GM18498 (cell line): Measurements from ENCODE around the gene WNT1.

ENCODE experiments used
- ATAC-seq: cut with Tn5 transposase; IDR thresholded peaks from one replicate; pipeline ENCODE4 v1.9.1; 2021; ENCODE audit warnings: mild to moderate bottlenecking, moderate library complexity; ENCODE audit not compliant: unreplicated experiment

The WNT1 gene

DNA sequence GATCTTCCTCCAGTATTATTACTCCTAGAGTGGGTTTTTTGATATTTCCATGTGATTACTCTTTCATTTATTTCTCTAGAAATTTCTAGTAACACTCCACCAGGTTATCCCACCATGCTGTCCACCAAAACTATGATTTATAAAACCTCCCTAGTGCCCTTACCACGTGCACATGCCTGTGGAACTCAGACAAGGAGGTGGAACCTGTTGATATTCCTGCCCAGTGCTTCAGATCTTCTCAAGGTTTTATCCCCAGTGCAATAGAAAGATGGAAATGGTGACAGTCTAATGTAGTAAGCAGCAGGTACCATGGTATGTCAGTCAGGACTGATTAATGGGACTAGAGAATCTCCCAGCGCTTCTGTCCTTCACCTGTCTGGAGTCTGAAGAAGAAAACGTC, 17.3 kb upstream of the WNT1 start:
- ATAC-seq = no peak

DNA sequence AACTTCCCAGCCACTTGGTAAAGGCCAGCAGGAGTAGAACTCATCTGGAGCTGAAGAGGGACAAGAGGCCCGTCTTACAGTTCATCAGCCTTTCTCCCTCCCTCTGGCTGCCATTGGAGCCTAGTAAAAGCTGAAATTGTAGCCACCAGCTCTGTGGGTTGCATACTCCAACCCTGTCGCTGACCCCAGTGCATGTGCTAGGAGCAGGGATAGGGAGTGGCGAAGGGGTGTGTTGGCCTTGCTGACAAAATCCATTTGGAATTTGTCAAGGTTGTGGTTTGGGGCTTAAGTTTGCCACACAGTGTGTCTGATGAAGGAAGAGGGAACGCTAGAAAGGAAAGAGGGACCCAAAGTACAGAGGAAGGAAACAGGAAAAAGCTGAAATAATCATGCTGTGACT, 16.8 kb upstream of the WNT1 start:
- ATAC-seq = no peak

DNA sequence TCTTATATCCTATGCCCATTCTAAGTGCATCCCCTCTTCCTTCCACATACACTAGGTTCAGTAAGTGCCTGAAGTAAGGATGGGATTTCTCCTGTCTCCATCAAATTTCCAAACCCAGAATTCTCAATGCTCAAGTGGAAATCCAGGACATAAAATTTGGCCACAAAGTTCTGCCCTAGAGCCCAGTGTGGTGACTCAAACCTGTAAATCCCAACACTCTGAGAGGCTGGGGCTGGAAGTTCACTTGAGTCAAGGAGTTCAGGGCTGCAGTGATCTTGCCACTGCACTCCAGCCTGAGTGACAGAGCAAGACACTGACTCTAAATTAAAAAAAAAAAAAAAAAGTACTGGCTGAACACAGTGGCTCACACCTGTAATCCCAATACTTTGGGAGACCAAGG, 16.3 kb upstream of the WNT1 start:
- no peak for ATAC-seq

DNA sequence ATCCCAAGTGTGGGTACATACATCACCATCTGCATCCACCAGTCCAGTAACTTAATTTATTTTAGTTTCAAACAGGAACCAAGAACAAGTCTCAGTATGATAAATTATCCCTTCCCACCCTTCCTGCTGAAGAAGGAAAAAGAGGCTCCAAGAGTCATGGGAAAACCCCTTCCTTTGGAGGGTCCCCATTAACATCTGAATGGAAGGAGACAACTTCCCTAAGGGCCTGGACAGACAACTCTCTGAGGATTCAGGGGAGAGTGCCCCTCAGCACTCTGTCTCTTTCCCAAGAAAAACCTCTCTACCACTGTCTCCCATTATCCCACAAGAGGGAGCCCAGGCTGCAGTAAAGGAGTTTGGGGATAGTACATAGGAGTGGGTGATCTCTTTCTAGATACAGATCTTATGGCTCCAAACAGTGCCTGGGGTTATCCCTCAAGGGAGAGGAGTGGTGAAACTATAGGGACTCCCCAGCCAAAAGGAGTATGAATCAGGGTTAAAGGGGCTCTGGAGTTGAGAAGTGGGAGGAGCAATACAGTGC, 12.8 kb upstream of the WNT1 start:
- no peak for ATAC-seq

DNA sequence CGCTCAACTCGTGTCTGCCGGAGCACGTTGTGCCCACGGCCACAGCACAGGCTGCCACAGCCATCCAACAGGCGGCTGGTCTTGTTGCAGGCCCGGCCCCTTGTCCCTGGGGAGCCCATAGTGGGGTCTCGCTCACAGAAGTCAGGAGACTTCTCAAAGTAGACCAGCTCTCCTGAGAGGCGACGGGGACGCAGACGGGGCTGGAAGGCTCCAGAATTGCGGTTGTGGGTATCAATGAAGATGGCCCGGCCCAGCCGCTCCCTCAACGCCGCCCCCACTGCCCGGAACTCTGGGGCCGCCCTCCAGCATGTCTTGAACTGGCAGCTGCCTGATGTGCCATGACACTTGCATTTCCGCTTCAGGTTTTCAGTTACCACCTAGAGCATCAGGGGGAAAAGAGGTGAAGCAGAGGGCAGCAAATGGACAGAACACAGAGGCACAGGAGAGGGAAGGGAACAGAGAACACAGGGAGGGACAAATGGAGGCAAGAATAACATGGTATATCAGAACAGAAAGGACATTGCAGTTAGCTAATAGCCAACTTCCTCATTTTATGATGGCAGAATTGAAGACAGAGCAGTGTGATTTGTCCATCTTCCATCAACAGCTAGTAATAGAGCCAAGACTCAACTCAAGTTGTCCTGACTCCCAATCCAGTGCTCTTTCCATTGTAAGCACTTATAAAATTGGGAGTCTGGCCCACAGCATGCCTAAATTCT, 11.8 kb upstream of the WNT1 start:
- no peak for ATAC-seq

GRCh38 chr12:48967991-48968390, 10.1 kb upstream of the WNT1 start:
- ATAC-seq = no peak

GRCh38 chr12:48968467-48968866, 9.7 kb upstream of the WNT1 start:
- ATAC-seq = no peak

DNA sequence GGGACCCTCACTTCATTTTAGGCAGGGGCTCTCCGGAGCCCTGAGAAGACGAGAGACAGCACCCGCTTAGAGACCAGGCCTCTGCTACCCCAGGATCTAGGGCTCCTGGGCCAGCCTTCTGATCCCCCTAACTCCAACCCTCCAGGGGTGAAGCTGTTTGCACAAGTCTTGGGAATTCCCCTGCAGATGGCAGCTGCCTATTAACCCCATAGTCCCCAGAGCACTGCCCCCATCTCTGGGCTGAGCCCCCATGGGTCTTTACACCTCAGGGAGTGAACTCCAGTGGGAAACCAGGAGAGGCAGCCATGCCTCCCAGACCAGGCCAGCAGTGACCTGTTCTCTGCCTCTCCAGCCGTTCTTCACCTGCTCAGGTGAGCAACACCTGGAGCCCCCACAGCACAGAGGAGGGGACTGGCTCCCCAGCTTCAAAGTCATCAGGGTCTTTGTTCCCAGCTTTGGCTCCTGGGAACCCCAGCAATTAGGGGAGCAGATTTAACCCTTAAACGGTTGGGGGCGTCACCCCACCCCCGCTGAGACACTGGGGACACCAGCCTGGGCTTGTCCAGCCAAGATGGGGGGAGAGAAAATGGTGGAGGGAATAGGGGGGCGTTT, 8.9 kb upstream of the WNT1 start:
- no peak for ATAC-seq

- ATAC-seq = no peak
Observed at GRCh38 chr12:48969833-48970701, 8.1 kb upstream of the WNT1 start.

DNA sequence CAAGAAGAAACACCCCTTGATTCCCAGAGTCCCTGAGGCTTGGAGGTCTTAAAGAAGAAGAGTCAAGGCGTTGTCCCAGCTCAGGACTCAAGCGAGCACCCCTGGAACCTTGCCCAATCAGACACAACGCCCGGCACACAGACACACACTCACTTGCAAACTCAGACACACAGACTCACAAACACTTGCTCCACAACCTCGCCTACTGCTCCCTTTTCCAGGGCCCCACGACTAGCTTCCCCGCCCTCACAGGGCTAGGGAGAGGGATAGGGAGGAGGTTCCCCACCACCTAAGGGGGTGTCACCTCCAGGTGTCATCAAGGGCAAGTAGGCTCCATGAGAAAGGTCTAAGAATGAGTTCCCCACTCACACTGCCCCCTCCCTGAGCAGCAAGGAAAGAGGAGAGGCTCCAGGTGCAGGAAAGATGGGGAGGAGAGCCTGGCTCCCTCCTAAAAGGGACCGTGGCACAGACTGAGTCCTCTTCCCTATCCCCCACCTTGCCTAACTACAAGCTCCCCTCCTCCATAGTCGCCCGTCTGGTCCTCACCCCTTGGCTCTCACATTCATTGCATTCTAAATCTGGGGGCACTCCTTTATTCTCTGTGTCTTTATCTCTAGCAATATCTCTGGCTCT, 7.3 kb upstream of the WNT1 start:
- ATAC-seq = no peak

DNA sequence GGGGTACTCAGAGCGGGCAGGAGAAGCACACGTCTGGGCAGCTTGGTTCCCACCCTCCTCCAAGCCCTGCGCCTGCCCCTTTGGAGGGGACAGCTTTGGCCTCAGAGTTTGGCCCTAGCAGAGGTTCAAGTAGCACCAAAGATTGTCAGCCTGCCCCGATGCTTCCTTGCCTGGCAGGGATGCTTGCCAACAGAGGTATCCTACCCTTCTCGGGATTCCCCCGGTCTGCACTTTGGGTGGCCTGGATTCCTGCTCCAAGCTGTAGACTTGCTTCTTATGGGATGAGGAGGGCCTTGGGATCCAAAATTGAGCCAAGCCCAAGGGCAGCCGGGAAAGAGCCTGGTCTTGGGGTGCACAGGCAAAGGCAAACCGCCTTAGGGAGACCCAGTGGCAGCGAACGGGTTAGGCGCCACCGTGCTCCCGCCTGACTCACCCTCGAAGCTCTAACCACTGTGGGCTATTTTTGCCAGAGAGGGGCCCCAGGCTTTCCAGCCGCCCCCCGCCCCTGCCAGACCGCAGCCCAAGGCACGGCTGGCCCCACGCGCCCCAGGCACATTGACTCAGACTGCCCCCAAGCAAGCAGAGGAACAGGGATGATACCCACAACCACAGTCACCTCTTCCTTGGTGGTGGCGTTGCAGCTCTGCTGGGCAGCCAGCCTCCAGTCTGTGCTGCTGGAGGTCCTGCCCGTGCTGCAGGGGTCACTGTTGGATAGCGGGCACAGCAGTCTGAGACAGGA, 5.7 kb upstream of the WNT1 start:
- ATAC-seq = no peak

- no peak for ATAC-seq
Observed at GRCh38 chr12:48972952-48973483, 5.1 kb upstream of the WNT1 start.

DNA sequence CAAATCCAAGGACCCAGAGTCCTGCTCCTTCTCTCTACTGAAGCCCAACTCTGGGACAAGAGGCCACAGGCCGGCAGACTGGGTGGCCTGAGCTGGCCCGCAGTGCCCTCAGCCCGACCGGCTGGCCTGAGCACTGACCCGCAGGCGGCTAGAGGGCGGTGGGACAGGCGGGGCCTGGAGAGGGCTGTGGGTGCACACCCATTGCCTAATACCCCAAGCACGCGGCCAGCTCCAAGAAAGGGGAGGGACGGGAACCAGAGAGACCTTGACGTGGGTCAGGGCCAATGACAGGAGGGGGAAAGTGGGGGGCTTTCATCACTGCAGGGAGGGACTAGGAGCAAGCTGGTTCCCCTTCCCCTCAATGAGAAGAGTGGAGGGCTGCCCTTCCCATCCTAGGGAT, 4.6 kb upstream of the WNT1 start:
- no peak for ATAC-seq

DNA sequence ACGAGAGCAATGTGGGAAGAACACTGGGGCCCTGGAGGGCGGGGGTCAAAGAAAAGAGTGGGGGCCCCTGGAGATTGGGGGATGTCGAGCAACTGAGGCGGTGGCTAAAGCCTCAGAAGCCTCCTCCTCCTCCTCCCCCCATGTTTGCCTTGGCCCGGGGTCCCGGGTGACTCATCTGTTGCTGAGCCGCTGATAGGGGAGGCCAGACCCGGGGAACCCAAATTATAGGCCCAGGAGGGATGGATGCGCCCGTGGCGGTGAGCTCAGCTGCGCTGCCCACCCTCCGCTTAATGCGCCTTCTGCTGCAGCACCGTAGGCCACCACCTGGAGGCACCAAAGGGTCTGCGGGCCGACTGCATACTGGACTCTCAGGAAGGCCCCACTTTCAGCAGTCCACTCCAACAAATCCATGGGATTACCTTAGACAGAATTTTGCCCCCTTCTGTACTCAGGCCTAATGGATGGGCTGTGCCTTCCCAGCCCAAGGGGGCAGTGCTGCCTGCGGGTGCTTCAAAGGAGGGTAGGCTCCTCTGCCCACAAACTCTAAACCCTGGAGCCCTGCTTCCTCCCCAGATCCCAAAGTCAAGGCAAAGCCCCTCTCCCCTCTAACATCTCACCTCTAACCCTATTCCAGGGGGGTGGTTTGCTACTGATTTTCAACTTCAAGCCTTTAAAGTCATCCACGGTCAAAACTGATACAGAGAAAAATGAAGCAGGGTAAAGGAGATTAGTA, 4.0 kb upstream of the WNT1 start:
- no peak for ATAC-seq

- peak; percentile 63 for ATAC-seq
Observed at GRCh38 chr12:48977290-48978281, 536 bp upstream of the WNT1 start.

- ATAC-seq = no peak
Observed at GRCh38 chr12:48978741-48979601, 849 bp downstream of the WNT1 start.

GRCh38 chr12:48979602-48980388, 1.7 kb downstream of the WNT1 start:
- no peak for ATAC-seq
